Activated T-cell treated with anti-CD3 and anti-CD28 coated beads for 4 hours (primary cell): ENCODE data around the gene TNS3.
"Not testable (repeated sequence)": the region's sequence is repeated elsewhere in the genome, so short reads cannot be mapped to it uniquely, and the experiment has no call there.

Experiments
- DNase-seq: peaks from one replicate; pipeline ENCODE4 v3.0.0-alpha.2; 2020

Gene TNS3

GRCh38 chr7:47581804-47582763 lies at the start of gene TNS3:
TNS3 (minus strand) TSS chr7:47582111; CDS start chr7:47439636, 142,475 bp downstream.
- no peak for DNase-seq

DNA sequence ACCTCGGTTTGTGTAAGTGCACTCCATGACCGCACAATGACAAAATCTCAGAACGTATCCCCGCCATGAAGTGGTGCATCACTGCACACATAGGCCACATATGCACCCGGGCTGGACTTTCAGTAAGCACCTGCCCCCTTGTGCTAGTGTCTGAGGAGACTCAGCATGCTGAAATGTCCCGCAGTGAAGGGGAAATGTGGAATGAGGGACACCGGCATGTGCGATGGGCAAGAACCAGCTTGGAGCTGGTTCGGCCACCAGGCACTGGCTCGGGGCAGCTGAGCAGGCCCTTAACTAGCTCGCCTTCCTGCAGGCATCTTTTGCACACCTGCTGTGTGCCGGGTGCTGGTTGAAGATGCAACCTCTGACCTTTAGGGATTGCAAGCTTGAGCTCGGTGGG lies 49.8 kb upstream of the TNS3 start:
- no peak for DNase-seq

DNA sequence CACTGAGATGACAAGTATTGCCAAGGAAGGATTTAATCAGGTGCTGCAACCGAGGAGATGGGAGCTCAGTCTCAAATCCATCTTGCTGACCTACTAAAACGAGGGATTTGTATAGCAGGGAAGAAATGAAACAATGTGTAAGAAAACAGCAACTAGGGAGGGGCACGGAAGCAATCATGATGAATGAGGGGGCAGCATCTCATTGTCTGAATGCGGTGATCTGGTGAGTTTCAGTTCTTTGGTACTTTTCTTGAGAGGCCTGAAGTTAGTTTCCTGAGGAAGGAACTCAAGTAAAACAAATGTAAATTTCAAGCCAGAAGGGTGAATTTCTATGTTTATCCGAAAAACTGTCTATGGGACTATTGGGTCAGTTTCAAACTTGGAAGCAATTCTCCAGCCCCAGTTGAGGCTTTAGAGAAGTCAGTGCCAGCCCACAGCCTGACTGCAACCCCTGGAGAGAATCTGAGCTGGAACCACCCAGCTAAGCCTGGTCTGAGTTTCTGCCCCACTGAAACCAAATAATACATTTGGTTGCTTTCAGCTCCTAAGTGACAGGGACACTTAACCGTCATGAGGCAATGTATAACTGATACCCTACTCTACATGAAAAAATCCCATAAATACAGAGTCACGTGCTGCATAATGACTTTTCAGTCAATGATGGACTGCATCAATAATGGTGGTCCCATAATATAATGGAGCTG lies 45.8 kb upstream of the TNS3 start:
- no peak for DNase-seq

- no peak for DNase-seq
These were observed 44.2 kb upstream of the TNS3 start for GRCh38 chr7:47625861-47626715.

- DNase-seq = no peak
These were observed 42.8 kb upstream of the TNS3 start for GRCh38 chr7:47624689-47625088.

DNA sequence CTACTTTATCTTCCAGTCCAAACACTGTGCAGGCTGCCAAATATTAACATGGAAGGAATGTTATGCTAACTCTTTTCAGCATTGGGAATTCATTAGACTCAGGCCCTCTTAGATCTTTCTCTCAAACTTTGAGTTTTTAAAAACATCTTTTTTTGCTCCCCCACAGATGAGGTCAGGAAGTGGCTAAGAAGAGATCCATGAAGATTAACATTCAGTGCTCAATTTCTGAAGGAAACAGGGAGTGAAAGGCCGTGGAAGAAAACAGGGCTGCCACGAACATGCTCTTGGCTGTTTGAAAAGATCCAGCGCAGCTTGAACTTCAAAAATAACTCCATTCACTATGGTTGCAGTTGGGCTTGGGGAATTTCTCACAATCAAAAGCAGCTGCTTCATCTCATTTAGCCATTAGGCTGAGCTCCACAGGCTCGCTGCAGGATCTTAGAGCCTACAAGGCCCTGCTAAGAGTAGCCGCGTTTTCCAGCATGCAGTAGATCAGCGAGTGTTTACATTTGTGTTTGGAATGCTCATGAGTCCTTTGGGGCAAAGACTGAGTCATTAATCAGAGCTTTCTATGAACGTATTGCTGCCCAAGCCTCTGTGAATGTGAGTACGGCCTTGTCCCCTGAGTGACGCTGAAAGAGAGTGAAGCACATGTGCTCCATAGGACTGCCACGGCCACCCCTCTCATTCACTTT lies 41.2 kb upstream of the TNS3 start:
- DNase-seq = no peak

- no peak for DNase-seq
These were observed 40.7 kb upstream of the TNS3 start for GRCh38 chr7:47622586-47622945.

DNA sequence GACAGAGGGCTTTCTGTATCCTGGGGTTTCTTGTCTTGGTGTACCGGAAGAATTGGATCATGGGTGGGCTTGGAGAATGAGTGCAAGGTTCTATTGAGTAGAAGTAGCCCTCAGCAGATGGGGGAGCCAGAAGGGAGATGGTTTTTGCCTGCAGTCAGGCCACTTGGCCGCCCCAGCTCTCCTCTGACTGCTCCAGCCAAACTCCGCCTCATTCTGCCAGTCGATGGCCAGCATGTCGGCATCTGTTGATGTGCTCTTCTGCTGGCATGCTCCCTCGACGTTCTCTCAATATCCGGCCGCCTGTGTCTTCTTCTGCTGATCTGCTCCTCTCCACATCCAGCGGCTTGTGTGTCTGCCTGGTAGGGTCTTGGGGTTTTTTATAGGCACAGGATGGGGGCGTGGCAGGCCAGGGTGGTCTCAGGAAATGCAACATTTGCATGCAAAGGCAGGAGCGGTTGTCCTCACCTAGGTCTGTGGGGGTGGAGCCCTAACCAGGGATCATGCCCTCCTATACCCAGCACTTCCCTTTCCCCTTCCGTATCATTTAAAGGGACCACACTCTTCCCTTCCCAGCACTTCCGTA lies 40.2 kb upstream of the TNS3 start:
- no peak for DNase-seq

- DNase-seq = no peak
These were observed 39.4 kb upstream of the TNS3 start for GRCh38 chr7:47621347-47621746.

- no peak for DNase-seq
These were observed 37.9 kb upstream of the TNS3 start for GRCh38 chr7:47619806-47620205.

DNA sequence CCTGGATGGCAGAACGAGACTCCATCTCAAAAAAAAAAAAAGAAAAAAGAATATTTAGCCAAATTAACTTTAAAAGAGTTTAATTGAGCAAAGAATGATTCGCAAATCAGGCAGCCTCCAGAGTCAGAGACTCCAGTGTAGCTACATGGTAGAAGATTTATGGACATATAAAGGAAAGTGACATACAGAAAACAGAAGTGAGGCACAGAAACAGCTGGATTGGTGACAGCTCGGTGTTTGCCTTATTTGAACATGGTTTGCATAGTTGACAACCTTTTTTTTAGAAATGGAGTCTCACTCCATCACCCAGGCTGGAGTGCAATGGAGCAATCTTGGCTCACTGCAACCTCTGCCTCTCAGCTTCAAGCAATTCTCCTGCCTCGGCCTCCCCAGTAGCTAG lies 35.2 kb upstream of the TNS3 start:
- no peak for DNase-seq

DNA sequence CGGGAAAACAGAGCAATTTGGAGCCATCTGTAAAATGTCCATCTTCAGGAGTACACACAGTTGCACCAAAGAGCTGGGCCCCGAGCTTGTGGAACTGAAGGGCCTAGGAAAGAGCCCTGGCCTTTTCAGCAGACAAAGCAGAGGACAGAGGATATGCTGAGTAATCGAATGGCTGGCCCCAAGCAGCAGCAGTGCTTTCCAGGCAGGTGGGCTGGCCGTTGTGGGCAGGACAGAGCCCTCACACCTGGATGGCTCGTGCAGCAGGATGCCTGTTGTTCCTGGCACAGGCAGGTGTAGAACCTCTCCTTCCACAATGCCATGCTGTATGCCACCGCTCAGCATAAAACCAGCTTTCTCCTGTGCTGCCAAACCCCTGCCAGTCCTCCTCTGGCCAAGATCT lies 32.5 kb upstream of the TNS3 start:
- no peak for DNase-seq

GRCh38 chr7:47611045-47611511 lies 29.2 kb upstream of the TNS3 start:
- DNase-seq = no peak

GRCh38 chr7:47610506-47611044 lies 28.7 kb upstream of the TNS3 start:
- no peak for DNase-seq

DNA sequence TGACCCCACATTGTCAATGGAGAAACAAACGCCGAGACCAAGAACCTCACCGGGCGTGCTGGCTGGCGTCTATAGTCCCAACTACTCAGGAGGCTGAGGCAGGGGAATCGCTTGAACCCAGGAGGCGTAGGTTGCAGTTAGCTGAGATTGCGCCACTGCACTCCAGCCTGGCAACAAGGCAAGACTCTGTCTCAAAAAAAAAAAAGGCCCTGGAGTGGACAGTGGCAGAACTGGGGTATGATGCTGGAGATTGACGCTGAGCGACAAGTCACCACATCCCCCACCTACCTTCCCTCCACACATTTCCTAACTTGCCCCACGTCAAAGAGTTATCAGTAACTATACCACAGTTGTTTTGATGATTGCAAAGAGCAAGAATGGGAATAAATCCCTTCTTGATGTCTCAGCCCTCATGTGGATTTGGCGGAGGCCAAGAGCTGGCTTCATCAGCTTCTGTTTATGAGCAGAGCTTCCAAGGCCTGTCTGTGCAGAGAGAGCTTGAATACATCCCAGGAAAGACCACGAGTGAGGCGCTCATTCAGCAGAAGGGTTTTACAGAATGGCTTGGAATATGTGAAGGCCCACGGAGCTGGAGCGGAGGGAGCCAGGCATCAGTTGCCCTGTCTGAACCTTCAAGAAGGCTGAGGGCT lies 28.0 kb upstream of the TNS3 start:
- no peak for DNase-seq

- not testable (repeated sequence) for DNase-seq
These were observed 24.7 kb upstream of the TNS3 start for GRCh38 chr7:47606593-47607046.

GRCh38 chr7:47605816-47606575 lies 24.1 kb upstream of the TNS3 start:
- no peak for DNase-seq

DNA sequence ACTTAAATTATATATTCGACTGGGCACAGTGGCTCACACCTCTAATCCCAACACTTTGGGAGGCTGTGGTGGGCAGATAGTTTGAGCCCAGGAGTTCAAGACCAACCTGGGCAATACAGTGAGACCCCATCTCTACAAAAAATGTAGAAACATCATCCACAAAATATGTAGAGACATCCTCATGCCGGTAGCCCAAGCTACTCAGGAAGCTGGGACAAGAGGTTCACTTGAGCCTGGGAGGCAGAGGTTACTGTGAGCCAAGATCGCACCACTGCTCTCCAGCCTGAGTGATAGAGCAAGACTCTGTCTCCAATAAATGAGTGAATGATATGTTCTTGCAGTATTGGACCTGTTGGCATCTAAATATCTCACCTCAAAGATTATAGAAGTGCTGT lies 22.6 kb upstream of the TNS3 start:
- DNase-seq = no peak

GRCh38 chr7:47603514-47604255 lies 21.8 kb upstream of the TNS3 start:
- DNase-seq = not testable (repeated sequence)
